Activated B cell treated with CpG ODN at 0.5 μM for 24 hours (primary cell): Measurements from ENCODE around the gene MME. TPM values are rescaled to one million over a fixed set of nuclear protein-coding genes. Genes with fewer than 3 reads are reported as not detected.

Experiments
- ATAC-seq: fragments of 200-7000 bp; cut with Tn5 transposase; one replicate; pipeline ENCODE4 v1.10.0; 2021; ENCODE audit warnings: low read depth, mild to moderate bottlenecking, moderate library complexity
- CTCF ChIA-PET: fragments of 350-600 bp; sonication (Branson Sonifier 250); formaldehyde crosslinking; loops from one replicate; lab custom pipeline; 2021; ENCODE audit warnings: antibody characterized with exemption; lab: Charles Lee
- POLR2A ChIA-PET: fragments of 350-600 bp; sonication (Branson Sonifier 250); formaldehyde crosslinking; loops from one replicate; lab custom pipeline; 2021; ENCODE audit warnings: antibody characterized with exemption; lab: Charles Lee
- DNase-seq: peaks from one replicate; pipeline ENCODE4 v3.0.0; 2022
- H3K27ac Mint-ChIP-seq: one replicate; pipeline ENCODE4 v1.8.0; 2020; ENCODE audit warnings: mixed read lengths
- H3K27me3 Mint-ChIP-seq: one replicate; pipeline ENCODE4 v1.8.0; 2021; ENCODE audit warnings: mixed read lengths
- H3K36me3 Mint-ChIP-seq: one replicate; pipeline ENCODE4 v1.8.0; 2021; ENCODE audit warnings: low read depth, mixed read lengths
- H3K4me1 Mint-ChIP-seq: one replicate; pipeline ENCODE4 v1.8.0; 2021; ENCODE audit warnings: mixed read lengths
- H3K4me3 Mint-ChIP-seq: one replicate; pipeline ENCODE4 v1.8.0; 2020; ENCODE audit warnings: mild to moderate bottlenecking, mixed read lengths
- H3K9me3 Mint-ChIP-seq: one replicate; pipeline ENCODE4 v1.8.0; 2020; ENCODE audit warnings: mixed read lengths
- intact Hi-C: fragments of 100-400 bp; cut with micrococcal nuclease; formaldehyde crosslinking; loops from one replicate; pipeline ENCODE4 v1.15.1; 2024
- total RNA-seq: library from RNA; stranded (reverse); gene quantifications from 2 replicates; pipeline ENCODE4 v1.2.3, GENCODE V29; 2022
- TF ChIP-seq, protein P1 (sequence below): fragments of 200-600 bp; IDR thresholded peaks from one replicate; pipeline ENCODE4 v1.8.0; 2022; ENCODE audit warnings: antibody characterized with exemption, mild to moderate bottlenecking

MME gene
- total RNA-seq, 1 donor from 2014 or later, result 3.4 TPM

DNA sequence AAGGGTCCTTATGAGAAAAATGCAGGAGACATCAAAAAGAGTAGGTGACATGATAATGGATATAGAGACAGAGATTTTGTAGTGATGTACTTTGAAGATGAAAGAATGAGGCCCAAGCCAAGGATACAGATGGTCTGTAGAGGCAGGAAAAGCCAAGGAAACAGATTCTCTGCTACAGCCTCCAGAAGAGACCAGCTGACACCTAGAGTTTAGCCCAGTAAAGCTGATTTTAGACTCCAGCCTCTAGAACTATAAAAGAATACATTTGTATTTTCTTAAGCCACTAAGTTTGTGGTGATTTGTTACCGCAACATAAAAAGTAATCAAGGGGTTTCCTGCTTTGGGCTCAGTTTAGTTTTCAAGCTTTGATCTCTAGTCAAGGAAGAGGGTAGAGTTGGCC is 148.6 kb downstream of the MME start:
- Mint-ChIP-seq H3K4me1 (no peaks in the 10 kb centered on the region), H3K9me3 (no peaks in the 10 kb centered on the region), H3K4me3 (no peak overlapping the region), H3K27me3 (no peaks in the 10 kb centered on the region), H3K36me3 (no peaks in the 10 kb centered on the region), H3K27ac (no peak overlapping the region)
- intact Hi-C loops, result no loop called here
- ChIA-PET CTCF (no interaction called here), POLR2A (no interaction called here)
- no peak for ATAC-seq
- DNase-seq, result no peak
- TF ChIP-seq, protein P1, sequence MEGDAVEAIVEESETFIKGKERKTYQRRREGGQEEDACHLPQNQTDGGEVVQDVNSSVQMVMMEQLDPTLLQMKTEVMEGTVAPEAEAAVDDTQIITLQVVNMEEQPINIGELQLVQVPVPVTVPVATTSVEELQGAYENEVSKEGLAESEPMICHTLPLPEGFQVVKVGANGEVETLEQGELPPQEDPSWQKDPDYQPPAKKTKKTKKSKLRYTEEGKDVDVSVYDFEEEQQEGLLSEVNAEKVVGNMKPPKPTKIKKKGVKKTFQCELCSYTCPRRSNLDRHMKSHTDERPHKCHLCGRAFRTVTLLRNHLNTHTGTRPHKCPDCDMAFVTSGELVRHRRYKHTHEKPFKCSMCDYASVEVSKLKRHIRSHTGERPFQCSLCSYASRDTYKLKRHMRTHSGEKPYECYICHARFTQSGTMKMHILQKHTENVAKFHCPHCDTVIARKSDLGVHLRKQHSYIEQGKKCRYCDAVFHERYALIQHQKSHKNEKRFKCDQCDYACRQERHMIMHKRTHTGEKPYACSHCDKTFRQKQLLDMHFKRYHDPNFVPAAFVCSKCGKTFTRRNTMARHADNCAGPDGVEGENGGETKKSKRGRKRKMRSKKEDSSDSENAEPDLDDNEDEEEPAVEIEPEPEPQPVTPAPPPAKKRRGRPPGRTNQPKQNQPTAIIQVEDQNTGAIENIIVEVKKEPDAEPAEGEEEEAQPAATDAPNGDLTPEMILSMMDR, result no peak

DNA sequence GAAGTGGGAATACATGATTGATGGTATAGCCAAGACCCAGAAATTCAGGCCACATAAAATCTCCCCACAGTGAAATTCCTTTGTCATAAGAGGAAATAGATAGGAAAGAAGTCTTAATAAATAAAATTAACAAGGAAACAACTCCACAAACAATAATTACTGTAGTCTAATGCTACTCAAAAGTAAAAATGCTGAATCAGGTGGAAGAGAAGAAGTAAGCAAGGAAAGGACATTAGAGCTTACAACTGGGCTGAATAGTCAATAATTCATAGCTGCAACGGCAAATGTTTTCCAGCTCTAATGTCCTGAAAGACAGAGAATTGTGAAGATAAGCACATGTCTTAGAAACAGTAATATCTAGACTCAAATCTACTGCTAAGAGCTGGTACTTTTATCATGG is 149.0 kb downstream of the MME start:
- ChIA-PET POLR2A (no interaction called here), CTCF (no interaction called here)
- TF ChIP-seq, protein P1, result no peak
- no peaks in the 10 kb centered on the region for H3K36me3 Mint-ChIP-seq
- H3K27ac Mint-ChIP-seq, result no peak overlapping the region
- no peak overlapping the region for H3K4me3 Mint-ChIP-seq
- intact Hi-C loops, result no loop called here
- no peak for DNase-seq
- no peak for ATAC-seq
- no peaks in the 10 kb centered on the region for H3K4me1 Mint-ChIP-seq
- no peaks in the 10 kb centered on the region for H3K9me3 Mint-ChIP-seq
- no peaks in the 10 kb centered on the region for H3K27me3 Mint-ChIP-seq

DNA sequence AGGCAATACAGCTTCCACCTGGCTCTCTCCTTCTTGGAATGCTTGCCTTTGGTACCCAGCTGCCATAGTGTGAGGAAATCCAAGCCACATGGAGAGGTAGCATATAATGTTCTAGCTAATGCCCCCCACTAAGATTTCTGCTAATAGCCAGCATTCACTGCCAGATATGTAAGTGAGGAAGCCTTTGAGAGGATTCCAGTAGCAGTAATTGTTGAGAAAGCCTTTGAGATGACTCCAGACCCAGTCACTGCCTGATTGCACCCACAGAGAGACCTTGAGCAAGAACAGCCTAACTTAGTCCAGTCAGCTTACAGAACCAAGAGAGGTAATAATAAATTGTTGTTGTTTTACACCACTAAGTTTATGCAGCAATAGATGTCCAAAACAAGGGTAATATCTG is 150.3 kb downstream of the MME start:
- H3K4me3 Mint-ChIP-seq, result no peak overlapping the region
- TF ChIP-seq, protein P1, result no peak
- ATAC-seq, result no peak
- H3K4me1 Mint-ChIP-seq, result no peaks in the 10 kb centered on the region
- H3K27me3 Mint-ChIP-seq, result no peaks in the 10 kb centered on the region
- H3K9me3 Mint-ChIP-seq, result no peaks in the 10 kb centered on the region
- intact Hi-C loops, result no loop called here
- no peak for DNase-seq
- H3K27ac Mint-ChIP-seq, result no peak overlapping the region
- H3K36me3 Mint-ChIP-seq, result no peaks in the 10 kb centered on the region
- CTCF ChIA-PET, result no interaction called here
- POLR2A ChIA-PET, result no interaction called here

DNA sequence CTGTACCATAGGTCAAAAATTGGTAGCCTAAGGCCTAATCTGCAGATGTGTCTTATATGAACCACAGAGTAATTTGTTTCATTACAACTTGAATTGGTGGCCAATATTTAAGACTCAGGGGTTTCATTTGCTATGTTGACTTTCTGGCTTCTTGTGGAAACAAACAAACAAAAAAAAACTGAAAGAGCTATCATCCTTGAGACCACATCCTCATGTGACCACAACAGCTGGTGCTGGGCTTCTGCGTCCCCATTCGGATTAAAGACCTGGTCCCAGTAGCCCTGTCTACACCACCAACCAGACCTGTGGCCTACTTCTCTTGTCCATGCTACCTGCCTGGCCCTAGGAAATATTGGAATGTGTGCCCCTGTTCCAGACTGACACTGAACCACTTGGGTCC is 151.7 kb downstream of the MME start:
- Mint-ChIP-seq H3K27me3 (no peaks in the 10 kb centered on the region), H3K36me3 (no peaks in the 10 kb centered on the region), H3K4me1 (no peaks in the 10 kb centered on the region), H3K9me3 (no peaks in the 10 kb centered on the region), H3K27ac (no peak overlapping the region), H3K4me3 (no peak overlapping the region)
- ChIA-PET CTCF (no interaction called here), POLR2A (no interaction called here)
- no peak for DNase-seq
- intact Hi-C loops, result no loop called here
- ATAC-seq, result no peak
- TF ChIP-seq, protein P1, result no peak

DNA sequence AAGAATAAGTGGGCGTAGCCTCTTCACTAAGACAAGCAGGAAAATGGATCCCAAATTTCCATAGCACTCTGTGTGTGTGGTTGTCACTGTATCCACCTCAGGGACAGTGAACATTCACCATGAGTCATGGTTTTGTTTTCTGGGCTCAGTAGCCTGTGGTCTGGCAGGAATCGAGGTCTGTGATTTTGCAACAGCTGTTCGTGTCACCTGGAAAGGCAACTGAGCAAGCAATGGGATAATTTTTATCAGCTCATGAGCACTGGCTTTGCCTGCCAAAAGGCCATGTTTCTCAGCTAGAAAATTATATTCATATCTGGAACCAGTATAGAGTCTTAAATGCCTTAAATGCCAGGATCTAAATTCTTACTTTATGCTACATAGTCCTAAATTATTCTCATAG is 152.5 kb downstream of the MME start:
- TF ChIP-seq, protein P1, result no peak
- ChIA-PET CTCF (no interaction called here), POLR2A (no interaction called here)
- Mint-ChIP-seq H3K36me3 (no peaks in the 10 kb centered on the region), H3K27ac (no peak overlapping the region), H3K9me3 (no peaks in the 10 kb centered on the region), H3K27me3 (no peaks in the 10 kb centered on the region), H3K4me3 (no peak overlapping the region), H3K4me1 (no peaks in the 10 kb centered on the region)
- DNase-seq (no peak), ATAC-seq (no peak)
- intact Hi-C loops, result no loop called here
